A549 (cell line): ENCODE results near the gene SERPINA7.

Experiments
- BCL3 ChIP-seq: fragments of >200 bp; sonication (Bioruptor Twin); formaldehyde crosslinking; IDR thresholded peaks from 3 replicates; pipeline ENCODE4 v1.6.1; 2016
- CHD2 ChIP-seq: fragments of 150-350 bp; IDR thresholded peaks from 2 replicates; pipeline ENCODE4 v1.6.1; 2014; ENCODE audit warnings: low read length; ENCODE audit not compliant: partially characterized antibody
- CTCF ChIP-seq: fragments of >200 bp; sonication (Bioruptor Twin); formaldehyde crosslinking; IDR thresholded peaks from 3 replicates; pipeline ENCODE4 v1.5.1; 2016
- FOSL2 ChIP-seq, 2 experiments: fragments of 450-650 bp in 1 of 2; fragments of >200 bp in 1 of 2; sonication (Bioruptor Twin) in 1 of 2; formaldehyde crosslinking; IDR thresholded peaks; 2 replicates each; pipeline versions ENCODE4 v1.5.0 to v1.6.1; 2016 to 2020; ENCODE audit warnings: mild to moderate bottlenecking in 1 of 2, moderate library complexity in 1 of 2
- HDAC2 ChIP-seq: fragments of 200-600 bp; sonication (generic); IDR thresholded peaks from 2 replicates; pipeline ENCODE4 v1.6.1; 2016
- HMGXB4 ChIP-seq: fragments of 250-450 bp; sonication (Bioruptor Pico); IDR thresholded peaks from 2 replicates; pipeline ENCODE4 v1.5.0; 2021; ENCODE audit warnings: mild to moderate bottlenecking, moderate library complexity, borderline replicate concordance
- JUN ChIP-seq, 2 experiments: fragments of >200 bp; sonication (Bioruptor Twin); formaldehyde crosslinking; IDR thresholded peaks; 2 replicates in 1 of 2; 3 replicates in 1 of 2; pipeline ENCODE4 v1.6.1; 2016 to 2017
- MAX ChIP-seq: IDR thresholded peaks from 2 replicates; pipeline ENCODE4 v1.6.1; 2012
- PHF8 ChIP-seq: fragments of 200-600 bp; sonication (generic); IDR thresholded peaks from 2 replicates; pipeline ENCODE4 v1.6.1; 2016; ENCODE audit warnings: low read depth, mild to moderate bottlenecking, antibody characterized with exemption, moderate library complexity, borderline replicate concordance
- POLR2A ChIP-seq: IDR thresholded peaks from 2 replicates; pipeline ENCODE4 v1.6.1; 2012; ENCODE audit warnings: mild to moderate bottlenecking, low read length
- RAD21 ChIP-seq, 2 experiments: fragments of >200 bp in 1 of 2; sonication (Bioruptor Twin) in 1 of 2; formaldehyde crosslinking in 1 of 2; IDR thresholded peaks in 1 of 2; conservative IDR thresholded peaks in 1 of 2; 2 replicates in 1 of 2; 3 replicates in 1 of 2; pipeline ENCODE4 v1.6.1; 2012 to 2018; ENCODE audit warnings: inconsistent platforms in 1 of 2
- RCOR1 ChIP-seq: fragments of 150-350 bp; IDR thresholded peaks from 2 replicates; pipeline ENCODE4 v1.6.1; 2014; ENCODE audit warnings: antibody characterized with exemption, low read length, low read depth
- REST ChIP-seq: fragments of 200-600 bp; sonication (generic); IDR thresholded peaks from 2 replicates; pipeline ENCODE4 v1.6.1; 2016; ENCODE audit warnings: antibody characterized with exemption, mild to moderate bottlenecking, moderate library complexity
- USF2 ChIP-seq: fragments of 450-650 bp; IDR thresholded peaks from 2 replicates; pipeline ENCODE4 v1.6.1; 2014; ENCODE audit warnings: antibody characterized with exemption

- TF ChIP-seq RCOR1, result no peak
- TF ChIP-seq CHD2, result no peak
- TF ChIP-seq PHF8, result no peak
- no peak for TF ChIP-seq CTCF
- TF ChIP-seq JUN (IDR thresholded peaks at IDR 0.05), result no peak
- no peak for TF ChIP-seq RAD21 (conservative IDR thresholded peaks at IDR 0.05 in 1 of 2, IDR thresholded peaks at IDR 0.05 in 1 of 2)
- TF ChIP-seq POLR2A, result no peak
- TF ChIP-seq BCL3, result no peak
- no peak for TF ChIP-seq MAX
- no peak for TF ChIP-seq USF2
- TF ChIP-seq HMGXB4, result no peak
- no peak for TF ChIP-seq HDAC2
- no peak for TF ChIP-seq REST
- no peak for TF ChIP-seq FOSL2 (IDR thresholded peaks at IDR 0.05)
- TF ChIP-seq FOSL2 (CRISPR knock-in tag; IDR thresholded peaks at IDR 0.05), result no peak
Measured at GRCh38 chrX:106022238-106022637, 16.3 kb downstream of the SERPINA7 start.
